ENCODE results near the gene EHMT1.

DNA sequence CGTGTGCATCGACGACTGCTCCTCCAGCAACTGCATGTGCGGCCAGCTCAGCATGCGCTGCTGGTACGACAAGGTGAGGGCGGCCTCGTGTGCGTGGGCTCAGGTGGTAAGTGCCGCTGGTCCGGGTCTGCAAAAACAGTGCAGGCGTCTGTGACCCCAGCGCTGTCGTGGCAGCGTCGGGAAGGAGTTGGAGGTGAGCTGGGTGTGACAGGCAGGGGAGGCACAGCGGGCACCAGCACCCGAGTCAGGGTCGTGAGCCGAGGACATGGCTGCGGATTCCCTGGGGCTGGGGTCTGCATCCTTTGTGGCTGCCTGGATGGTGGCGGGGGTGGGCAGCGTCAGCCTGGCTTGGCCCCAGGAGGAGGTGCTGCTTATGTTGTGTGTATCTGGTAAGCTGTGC, 195.6 kb downstream of the EHMT1 start:
- TF ChIP-seq, protein P1, sequence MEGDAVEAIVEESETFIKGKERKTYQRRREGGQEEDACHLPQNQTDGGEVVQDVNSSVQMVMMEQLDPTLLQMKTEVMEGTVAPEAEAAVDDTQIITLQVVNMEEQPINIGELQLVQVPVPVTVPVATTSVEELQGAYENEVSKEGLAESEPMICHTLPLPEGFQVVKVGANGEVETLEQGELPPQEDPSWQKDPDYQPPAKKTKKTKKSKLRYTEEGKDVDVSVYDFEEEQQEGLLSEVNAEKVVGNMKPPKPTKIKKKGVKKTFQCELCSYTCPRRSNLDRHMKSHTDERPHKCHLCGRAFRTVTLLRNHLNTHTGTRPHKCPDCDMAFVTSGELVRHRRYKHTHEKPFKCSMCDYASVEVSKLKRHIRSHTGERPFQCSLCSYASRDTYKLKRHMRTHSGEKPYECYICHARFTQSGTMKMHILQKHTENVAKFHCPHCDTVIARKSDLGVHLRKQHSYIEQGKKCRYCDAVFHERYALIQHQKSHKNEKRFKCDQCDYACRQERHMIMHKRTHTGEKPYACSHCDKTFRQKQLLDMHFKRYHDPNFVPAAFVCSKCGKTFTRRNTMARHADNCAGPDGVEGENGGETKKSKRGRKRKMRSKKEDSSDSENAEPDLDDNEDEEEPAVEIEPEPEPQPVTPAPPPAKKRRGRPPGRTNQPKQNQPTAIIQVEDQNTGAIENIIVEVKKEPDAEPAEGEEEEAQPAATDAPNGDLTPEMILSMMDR (conservative IDR thresholded peaks at IDR 0.05; ENCODE audit: low read depth in 2 of 2) = no peak
- no peak for TF ChIP-seq ZNF331 (CRISPR knock-in tag; IDR thresholded peaks at IDR 0.05; ENCODE audit: low read depth)
- TF ChIP-seq POLR2AphosphoS5 (IDR thresholded peaks at IDR 0.05; ENCODE audit: low read depth) = no peak
- TF ChIP-seq CREB1 (CRISPR knock-in tag; IDR thresholded peaks at IDR 0.05; ENCODE audit: low read depth) = no peak
- TF ChIP-seq EZH2 (IDR thresholded peaks at IDR 0.05; ENCODE audit: low read depth, unreplicated experiment) = no peak
- no peak for TF ChIP-seq EZH2phosphoT487 (IDR thresholded peaks at IDR 0.05; ENCODE audit: unreplicated experiment)
- TF ChIP-seq NANOG (IDR thresholded peaks at IDR 0.05; ENCODE audit: borderline replicate concordance) = no peak
- TF ChIP-seq, protein P2, sequence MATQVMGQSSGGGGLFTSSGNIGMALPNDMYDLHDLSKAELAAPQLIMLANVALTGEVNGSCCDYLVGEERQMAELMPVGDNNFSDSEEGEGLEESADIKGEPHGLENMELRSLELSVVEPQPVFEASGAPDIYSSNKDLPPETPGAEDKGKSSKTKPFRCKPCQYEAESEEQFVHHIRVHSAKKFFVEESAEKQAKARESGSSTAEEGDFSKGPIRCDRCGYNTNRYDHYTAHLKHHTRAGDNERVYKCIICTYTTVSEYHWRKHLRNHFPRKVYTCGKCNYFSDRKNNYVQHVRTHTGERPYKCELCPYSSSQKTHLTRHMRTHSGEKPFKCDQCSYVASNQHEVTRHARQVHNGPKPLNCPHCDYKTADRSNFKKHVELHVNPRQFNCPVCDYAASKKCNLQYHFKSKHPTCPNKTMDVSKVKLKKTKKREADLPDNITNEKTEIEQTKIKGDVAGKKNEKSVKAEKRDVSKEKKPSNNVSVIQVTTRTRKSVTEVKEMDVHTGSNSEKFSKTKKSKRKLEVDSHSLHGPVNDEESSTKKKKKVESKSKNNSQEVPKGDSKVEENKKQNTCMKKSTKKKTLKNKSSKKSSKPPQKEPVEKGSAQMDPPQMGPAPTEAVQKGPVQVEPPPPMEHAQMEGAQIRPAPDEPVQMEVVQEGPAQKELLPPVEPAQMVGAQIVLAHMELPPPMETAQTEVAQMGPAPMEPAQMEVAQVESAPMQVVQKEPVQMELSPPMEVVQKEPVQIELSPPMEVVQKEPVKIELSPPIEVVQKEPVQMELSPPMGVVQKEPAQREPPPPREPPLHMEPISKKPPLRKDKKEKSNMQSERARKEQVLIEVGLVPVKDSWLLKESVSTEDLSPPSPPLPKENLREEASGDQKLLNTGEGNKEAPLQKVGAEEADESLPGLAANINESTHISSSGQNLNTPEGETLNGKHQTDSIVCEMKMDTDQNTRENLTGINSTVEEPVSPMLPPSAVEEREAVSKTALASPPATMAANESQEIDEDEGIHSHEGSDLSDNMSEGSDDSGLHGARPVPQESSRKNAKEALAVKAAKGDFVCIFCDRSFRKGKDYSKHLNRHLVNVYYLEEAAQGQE (IDR thresholded peaks at IDR 0.05; ENCODE audit: unreplicated experiment) = no peak
- TF ChIP-seq ZNF114 (CRISPR knock-in tag; IDR thresholded peaks at IDR 0.05) = no peak
- TF ChIP-seq STAT1 (IDR thresholded peaks at IDR 0.05; ENCODE audit: unreplicated experiment) = no peak
- TF ChIP-seq JUNB (IDR thresholded peaks at IDR 0.05; ENCODE audit: unreplicated experiment) = no peak
